Muscle layer of duodenum (tissue), 2 donors: ENCODE data around the gene ZNF830.

ENCODE experiments used
- H3K27ac ChIP-seq: one replicate; pipeline ENCODE4 v1.7.0; 2013; ENCODE audit warnings: mild to moderate bottlenecking, low read length
- H3K27me3 ChIP-seq: one replicate; pipeline ENCODE4 v1.7.0; 2013; ENCODE audit warnings: low read depth, mild to moderate bottlenecking, control low read depth, low read length
- H3K36me3 ChIP-seq, 2 donors: one replicate each; pipeline ENCODE4 v1.7.0; 2013; ENCODE audit warnings: low read length in 2 of 2, control low read depth in 1 of 2, mild to moderate bottlenecking in 1 of 2; ENCODE audit not compliant: insufficient read depth in 2 of 2, control insufficient read depth in 1 of 2
- H3K4me1 ChIP-seq, 2 donors: one replicate each; pipeline ENCODE4 v1.7.0; 2013; ENCODE audit warnings: low read length in 2 of 2, mild to moderate bottlenecking in 2 of 2, control low read depth in 1 of 2, moderate library complexity in 1 of 2; ENCODE audit not compliant: insufficient read depth in 2 of 2, control insufficient read depth in 1 of 2
- H3K4me3 ChIP-seq, 2 donors: one replicate each; pipeline ENCODE4 v1.7.0; 2013; ENCODE audit warnings: low read length in 2 of 2, low read depth in 1 of 2, mild to moderate bottlenecking in 1 of 2
- H3K9me3 ChIP-seq, 2 donors: one replicate each; pipeline ENCODE4 v1.7.0; 2013; ENCODE audit warnings: low read length in 2 of 2, control low read depth in 1 of 2, mild to moderate bottlenecking in 1 of 2; ENCODE audit not compliant: control insufficient read depth in 1 of 2
- donor health status: healthy.

The ZNF830 gene

DNA sequence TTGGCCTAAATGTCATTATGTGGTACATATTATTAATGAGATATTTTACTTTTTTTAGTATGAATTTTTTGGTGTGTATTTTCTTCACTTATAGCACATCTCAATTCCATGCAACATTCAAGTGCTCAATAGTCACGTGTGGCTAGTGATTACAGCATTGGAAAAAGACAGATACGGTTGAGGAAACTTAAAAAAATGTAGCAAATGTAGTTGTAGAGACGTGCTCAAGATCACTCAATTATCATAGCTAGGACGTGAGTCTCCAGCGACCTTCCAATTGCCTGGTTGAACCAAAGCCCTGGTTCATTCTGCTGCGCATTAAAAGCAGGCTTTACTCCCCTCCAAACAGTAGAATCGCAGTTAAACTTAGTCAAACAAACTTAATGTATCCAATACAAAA, 17.8 kb downstream of the ZNF830 start:
- Histone ChIP-seq H3K27me3 (no peaks in the 10 kb centered on the region), H3K36me3 (peaks cover 5 to 8% of the 10 kb centered on the region in 2 donors), H3K27ac (no peak overlapping the region), H3K4me1 (peaks cover 7 to 28% of the 10 kb centered on the region in 2 donors), H3K4me3 (no peak overlapping the region), H3K9me3 (no peaks in the 10 kb centered on the region)

- Histone ChIP-seq H3K4me1 (peaks cover 7 to 28% of the 10 kb centered on the region in 2 donors), H3K36me3 (peaks cover 5 to 8% of the 10 kb centered on the region in 2 donors), H3K27me3 (no peaks in the 10 kb centered on the region), H3K4me3 (peak overlapping the region; percentile 56 to 79), H3K27ac (peak overlapping the region; percentile 86), H3K9me3 (no peaks in the 10 kb centered on the region)
These were observed 18.5 kb downstream of the ZNF830 start for GRCh38 chr17:34979650-34980352.

DNA sequence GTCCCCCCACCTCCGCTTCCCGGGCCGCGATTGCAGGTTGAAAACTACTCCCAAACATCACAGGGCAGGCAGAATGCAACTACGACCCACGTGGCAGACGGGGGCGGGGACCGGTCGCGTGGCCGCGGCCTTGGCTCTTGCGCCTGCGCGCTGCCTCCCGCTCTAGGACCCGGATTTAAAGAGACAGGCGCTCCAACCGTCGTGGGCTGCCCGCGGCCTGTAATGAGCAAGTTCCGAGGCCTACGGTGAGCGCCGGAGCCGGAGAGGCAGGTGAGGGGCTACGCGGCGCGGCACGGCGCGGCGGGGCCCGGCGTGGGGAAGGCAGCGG, 19.0 kb downstream of the ZNF830 start, which contains the start of gene LIG3:
TSS of gene LIG3 (plus strand) at position 160 of the 328 bp plus-strand sequence. CDS start 2,494 bp downstream, outside the sequence.
- peak within 1 kb of the TSS; percentile 77 to 79 for H3K4me3 ChIP-seq
- H3K9me3 ChIP-seq = no peaks in the 10 kb centered on the region
- peaks cover 5 to 8% of the 10 kb centered on the region in 2 donors for H3K36me3 ChIP-seq
- peak within 1 kb of the TSS; percentile 97 for H3K27ac ChIP-seq
- peaks cover 7 to 28% of the 10 kb centered on the region in 2 donors for H3K4me1 ChIP-seq
- H3K27me3 ChIP-seq = no peaks in the 10 kb centered on the region

DNA sequence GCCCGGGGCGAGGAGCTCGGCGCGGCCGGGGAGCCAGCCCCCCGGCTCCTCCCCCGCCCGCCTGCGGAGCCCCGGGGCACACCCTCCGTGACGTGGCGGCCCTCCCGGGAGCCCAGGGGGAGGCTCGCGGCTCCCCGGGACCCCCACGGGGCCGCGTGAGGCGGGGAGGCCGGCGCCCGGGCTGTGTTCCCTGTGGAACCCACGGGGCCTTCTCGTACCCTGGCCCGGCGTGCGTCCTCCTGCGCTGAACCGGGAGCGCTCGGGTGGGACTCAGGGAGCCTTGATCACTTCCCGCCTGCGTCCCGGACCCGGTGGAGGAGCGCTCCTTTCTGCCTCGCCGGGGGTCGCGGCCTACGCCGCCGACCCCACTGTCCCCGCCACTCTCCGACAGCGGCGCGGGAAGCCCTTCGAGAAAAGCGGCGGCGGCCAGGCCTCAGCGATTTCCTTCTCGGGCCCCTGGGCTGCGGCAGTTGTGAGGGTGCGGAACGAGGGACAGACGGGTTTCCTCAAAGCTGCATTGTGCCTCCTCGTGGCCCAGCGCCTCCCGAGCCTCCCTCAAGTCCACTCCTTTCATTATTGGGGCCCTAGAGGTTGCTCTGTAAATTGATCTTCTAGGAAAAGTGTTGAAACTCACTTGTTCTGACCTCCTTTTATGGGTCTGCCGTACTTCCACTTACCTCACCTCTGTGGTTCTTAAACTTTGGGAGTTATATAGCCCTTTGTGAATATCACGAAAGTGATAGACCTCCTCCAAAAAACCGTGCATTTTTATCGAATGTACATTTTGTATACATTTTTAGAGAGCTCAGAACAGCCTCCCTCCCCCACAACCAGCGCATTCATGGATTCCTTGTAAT, 19.6 kb downstream of the ZNF830 start:
- Histone ChIP-seq H3K9me3 (no peaks in the 10 kb centered on the region), H3K36me3 (peaks cover 5 to 12% of the 10 kb centered on the region in 2 donors), H3K27me3 (no peaks in the 10 kb centered on the region), H3K4me3 (peak overlapping the region; percentile 77 to 79), H3K4me1 (peaks cover 7 to 28% of the 10 kb centered on the region in 2 donors), H3K27ac (peak overlapping the region; percentile 97)

GRCh38 chr17:34981538-34982241, 20.4 kb downstream of the ZNF830 start:
- H3K36me3 ChIP-seq = peaks cover 5 to 16% of the 10 kb centered on the region in 2 donors
- no peaks in the 10 kb centered on the region for H3K27me3 ChIP-seq
- H3K9me3 ChIP-seq = no peaks in the 10 kb centered on the region
- H3K4me3 ChIP-seq = peak overlapping the region; percentile 77 to 79
- H3K27ac ChIP-seq = peak overlapping the region; percentile 97
- peaks cover 7 to 28% of the 10 kb centered on the region in 2 donors for H3K4me1 ChIP-seq

DNA sequence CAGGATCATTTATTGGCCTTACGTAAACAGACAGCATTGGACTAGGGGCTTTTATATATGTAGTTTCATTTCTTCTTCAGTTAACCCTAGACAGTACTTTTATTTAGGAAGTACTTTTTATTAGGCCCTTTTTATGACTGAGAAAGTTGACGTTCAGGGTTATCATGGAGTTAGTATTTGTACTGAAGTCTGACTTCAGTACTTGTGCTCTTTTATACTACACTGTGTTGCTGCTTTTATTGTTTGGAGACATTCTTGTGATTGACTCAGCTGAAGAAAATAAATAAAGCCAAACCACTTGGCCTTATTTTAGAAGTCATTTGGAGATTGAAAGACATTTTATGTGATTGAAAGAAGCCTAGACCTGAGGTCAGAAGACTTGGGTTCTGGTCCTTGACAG, 25.9 kb downstream of the ZNF830 start:
- no peaks in the 10 kb centered on the region for H3K9me3 ChIP-seq
- no peaks in the 10 kb centered on the region for H3K27me3 ChIP-seq
- no peak overlapping the region for H3K27ac ChIP-seq
- peaks cover 0 to 17% of the 10 kb centered on the region in 2 donors for H3K4me1 ChIP-seq
- peaks cover 28 to 48% of the 10 kb centered on the region in 2 donors for H3K36me3 ChIP-seq
- no peak overlapping the region for H3K4me3 ChIP-seq

DNA sequence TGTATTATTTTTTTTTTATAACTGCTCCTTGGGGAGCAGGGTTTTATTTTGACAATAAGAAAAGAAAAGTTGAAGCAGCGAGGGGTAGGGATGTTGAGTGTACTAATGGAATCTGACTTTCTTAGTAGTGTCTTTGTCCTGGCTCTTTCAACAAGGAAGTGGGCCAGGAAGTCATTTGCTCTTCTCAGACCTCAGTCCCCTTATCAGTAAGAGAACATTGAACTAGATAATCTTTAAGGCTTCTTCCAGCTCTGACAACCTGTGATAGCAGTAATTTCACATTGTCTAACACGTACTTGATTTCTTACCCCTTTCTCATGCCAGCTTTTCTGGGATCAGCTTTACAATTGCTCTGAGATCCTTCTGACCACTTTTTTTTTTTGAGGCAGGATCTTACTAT, 27.3 kb downstream of the ZNF830 start:
- Histone ChIP-seq H3K27ac (no peak overlapping the region), H3K4me3 (no peak overlapping the region), H3K27me3 (no peaks in the 10 kb centered on the region), H3K36me3 (peaks cover 35 to 63% of the 10 kb centered on the region in 2 donors), H3K9me3 (no peaks in the 10 kb centered on the region), H3K4me1 (peaks cover 0 to 6% of the 10 kb centered on the region in 2 donors)

DNA sequence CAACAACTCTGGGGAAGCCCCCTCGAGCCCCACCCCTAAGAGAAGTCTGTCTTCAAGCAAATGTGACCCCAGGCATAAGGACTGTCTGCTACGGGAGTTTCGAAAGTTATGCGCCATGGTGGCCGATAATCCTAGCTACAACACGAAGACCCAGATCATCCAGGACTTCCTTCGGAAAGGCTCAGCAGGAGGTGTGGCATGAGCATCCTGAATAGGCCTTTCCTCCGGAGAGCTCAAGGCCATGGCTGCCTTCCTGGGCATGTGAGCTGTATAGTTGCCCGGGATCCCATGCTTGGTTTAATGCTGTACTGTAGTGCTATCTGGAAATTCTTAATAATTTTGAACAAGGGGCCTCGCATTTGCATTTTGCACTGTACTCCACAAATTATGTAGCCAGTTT, 28.1 kb downstream of the ZNF830 start:
- Histone ChIP-seq H3K4me3 (no peak overlapping the region), H3K36me3 (peaks cover 43 to 71% of the 10 kb centered on the region in 2 donors), H3K4me1 (peaks cover 0 to 6% of the 10 kb centered on the region in 2 donors), H3K27me3 (no peaks in the 10 kb centered on the region), H3K9me3 (no peaks in the 10 kb centered on the region), H3K27ac (no peak overlapping the region)

DNA sequence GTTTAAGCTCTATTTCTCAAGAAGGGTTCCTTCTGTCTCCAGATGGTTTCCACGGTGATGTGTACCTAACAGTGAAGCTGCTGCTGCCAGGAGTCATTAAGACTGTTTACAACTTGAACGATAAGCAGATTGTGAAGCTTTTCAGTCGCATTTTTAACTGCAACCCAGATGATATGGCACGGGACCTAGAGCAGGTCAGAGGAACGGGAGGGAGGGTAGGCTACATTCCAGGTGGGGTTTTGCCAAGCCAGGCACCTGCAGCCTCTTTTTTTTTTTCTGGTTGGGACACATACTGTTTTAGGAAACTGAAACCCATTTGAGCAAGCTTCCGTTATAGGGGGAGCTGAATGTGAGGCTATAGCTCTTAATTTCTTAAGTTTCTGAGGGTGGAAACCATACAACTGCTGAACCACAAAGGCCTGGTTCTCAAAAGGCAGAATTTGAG, 29.6 kb downstream of the ZNF830 start:
- Histone ChIP-seq H3K36me3 (peaks cover 58 to 80% of the 10 kb centered on the region in 2 donors), H3K27ac (no peak overlapping the region), H3K4me3 (no peak overlapping the region)

GRCh38 chr17:34991606-34992005, 30.3 kb downstream of the ZNF830 start:
- Histone ChIP-seq H3K9me3 (no peaks in the 10 kb centered on the region), H3K4me1 (peaks cover 0 to 6% of the 10 kb centered on the region in 2 donors), H3K36me3 (peaks cover 61 to 76% of the 10 kb centered on the region in 2 donors), H3K27ac (no peak overlapping the region), H3K27me3 (no peaks in the 10 kb centered on the region), H3K4me3 (no peak overlapping the region)

More for the DNA sequence above, 29.6 kb downstream of the ZNF830 start:
- H3K9me3 ChIP-seq = no peaks in the 10 kb centered on the region
- peaks cover 0 to 6% of the 10 kb centered on the region in 2 donors for H3K4me1 ChIP-seq
- H3K27me3 ChIP-seq = no peaks in the 10 kb centered on the region

DNA sequence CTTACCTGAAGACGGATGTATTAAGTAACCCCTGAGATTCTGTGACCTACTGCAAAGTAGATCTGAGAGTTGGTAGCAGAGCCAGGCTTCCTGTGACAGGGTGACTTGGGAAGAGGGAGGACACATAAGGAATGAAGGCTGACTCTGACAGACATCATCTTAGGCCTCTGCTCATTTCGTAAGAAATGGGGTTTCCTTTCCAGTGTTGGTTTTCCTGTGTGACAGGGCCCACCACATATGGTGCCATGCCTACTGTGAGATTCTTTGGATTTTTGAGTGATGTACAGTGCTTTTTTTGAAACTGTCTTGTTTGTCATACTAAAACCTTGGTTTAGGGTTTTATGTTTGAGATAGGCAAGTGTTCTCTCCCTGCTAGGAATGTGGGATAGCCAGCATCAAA, 31.7 kb downstream of the ZNF830 start:
- H3K9me3 ChIP-seq = no peaks in the 10 kb centered on the region
- H3K27ac ChIP-seq = no peak overlapping the region
- peaks cover 7 to 12% of the 10 kb centered on the region in 2 donors for H3K4me1 ChIP-seq
- H3K27me3 ChIP-seq = no peaks in the 10 kb centered on the region
- H3K36me3 ChIP-seq = peaks cover 56 to 72% of the 10 kb centered on the region in 2 donors
- H3K4me3 ChIP-seq = no peak overlapping the region
